HPDE6-E6E7 (cell line): Measurements from ENCODE around the gene DENND1A.

Experiments
- DNase-seq: peaks from one replicate; pipeline ENCODE4 v3.0.0; 2011; ENCODE audit warnings: missing footprints; ENCODE audit errors: extremely low spot score

DENND1A gene

DNA sequence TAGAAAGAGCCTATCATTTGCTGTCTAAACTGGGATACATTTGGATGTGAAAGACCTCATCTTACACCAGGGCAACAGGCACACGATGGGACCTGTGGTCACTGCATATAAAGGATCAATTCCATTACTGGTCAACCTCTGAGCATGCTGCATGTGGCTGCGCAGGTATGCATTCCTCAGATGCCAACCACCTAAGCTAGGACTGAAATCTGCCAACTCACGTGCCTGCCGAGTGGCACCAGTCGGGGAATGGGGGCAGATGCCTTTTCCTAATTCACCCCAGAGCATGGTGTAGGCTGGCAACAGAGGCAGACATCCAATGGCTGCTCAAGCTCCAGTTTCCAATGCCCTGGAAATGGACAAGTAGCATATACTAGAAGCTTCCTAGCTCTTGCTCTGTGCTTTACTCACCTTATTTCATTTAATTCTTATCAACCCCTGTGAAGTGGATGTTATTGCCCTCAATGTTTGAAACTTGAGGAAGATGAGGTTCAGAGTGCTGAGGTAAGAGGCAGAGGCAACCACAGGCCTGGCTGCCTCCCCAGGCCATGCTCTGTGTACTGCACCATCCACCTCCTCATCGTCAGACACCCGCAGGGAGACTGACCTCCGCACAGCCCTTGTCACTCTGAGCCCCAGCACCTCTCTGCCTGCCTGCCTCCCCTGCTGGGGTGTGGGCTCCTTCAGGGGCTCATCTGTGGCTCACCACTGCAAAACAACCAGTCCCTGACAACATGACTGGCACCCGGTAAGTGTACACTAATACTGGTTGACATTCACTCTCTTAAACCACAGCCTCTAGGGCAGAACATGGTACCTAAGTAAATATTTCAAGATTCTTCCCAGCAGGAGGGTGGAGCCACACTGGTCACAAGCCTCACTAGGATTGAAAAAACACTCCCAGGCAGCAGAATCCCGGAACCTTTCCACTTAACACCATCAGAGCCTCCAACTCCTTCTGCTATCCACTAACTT is 345.4 kb downstream of the DENND1A start:
- no peak for DNase-seq

DNA sequence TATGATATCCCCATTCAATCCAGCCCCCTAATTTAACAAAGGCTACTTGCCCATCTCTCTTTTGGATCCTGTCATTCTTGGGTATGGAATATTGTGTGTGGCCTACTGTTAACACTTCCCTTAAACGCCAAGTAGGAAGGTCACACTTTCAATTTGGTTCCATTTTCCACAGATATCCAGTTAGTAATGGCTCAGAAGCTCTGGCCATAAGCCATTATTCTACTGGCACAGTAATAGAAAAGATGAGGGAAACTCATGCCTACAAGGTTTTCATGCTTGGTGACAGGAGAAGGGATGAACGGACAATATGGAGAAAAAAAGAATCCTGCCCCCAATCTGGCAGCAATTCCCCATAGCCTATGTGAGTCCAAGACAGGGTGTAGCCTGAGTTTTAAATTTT is 346.3 kb downstream of the DENND1A start:
- no peak for DNase-seq

DNA sequence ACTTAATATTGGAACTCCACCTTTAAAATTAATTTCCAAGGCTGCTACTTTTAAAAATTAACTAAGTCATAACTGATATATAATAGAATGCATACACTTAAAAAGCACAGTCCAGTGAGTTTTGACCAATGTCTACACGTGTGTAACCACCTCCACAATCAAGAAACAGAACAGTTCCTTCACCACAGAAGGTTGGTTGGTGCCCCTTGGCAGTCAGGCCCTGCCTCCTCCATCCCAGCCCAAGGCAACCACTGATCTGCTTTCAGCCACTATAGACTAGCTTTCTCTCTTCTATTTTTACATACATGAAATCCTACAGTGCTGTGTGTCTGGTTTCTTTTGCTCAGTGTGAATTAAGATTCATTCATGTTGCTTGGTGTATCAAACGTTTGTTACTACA is 358.7 kb downstream of the DENND1A start:
- DNase-seq = no peak

DNA sequence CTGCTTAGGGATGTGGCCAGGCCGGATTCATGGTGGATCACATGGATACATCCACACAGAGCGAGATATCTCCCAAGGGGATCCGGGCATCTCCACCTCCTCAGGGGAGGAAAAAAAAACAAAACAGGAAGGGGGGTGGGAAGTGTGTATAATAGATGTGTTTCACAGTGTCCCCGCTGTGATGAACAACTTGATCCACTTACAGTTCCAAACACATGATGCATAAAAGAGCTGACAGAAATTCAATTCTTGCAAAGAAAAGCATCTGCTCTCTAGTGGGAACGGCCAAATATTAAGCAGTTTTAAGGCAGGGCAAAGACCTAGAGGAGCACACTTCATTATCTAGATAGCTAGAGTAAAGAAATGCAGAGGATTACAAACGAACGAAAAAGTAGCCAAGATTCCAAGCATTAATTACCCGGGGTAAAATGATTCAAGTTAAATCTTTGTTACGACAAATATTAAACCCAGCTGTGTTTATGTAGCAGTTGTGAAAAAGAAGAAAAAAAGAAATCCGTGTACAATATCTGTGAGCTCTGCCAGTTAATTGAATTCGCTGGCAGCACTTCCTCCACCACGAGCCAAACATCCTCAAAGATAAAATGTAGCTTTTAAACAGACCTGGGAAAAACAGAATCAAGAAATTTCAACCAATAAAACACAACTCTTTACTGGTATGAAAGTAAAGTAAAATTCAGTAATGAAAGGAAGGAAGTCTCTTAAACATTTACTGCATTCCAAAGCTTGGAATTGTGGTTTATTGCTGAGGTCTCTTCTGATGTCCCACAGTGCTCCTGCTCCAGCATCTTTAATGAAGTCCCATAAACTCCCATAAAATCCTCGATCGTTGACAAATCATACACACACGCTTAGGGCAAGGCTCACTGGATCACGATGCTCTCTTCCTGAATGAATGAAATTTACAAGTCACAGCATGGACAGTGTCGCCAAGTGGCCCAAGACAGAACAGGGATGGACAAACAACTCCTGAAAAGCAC is 360.9 kb downstream of the DENND1A start:
- DNase-seq = no peak

DNA sequence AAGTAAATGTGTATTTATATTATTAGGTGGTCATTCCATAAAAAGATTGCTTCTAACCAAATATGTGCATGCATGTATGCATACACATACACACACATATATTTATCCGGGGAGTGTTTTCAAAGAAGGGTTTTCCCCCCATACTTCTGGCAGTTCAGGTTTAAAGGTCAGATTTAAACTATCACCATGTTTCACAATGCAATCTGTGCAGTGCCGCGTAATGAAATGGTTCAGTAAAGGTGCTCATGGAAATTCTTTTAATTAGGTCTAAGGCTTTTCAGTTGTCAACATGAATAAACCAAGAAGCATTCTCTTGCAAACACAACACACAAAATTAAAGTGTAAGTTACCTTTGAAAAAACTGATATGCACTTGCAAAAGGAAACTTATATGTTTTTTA is 362.9 kb downstream of the DENND1A start:
- no peak for DNase-seq

DNA sequence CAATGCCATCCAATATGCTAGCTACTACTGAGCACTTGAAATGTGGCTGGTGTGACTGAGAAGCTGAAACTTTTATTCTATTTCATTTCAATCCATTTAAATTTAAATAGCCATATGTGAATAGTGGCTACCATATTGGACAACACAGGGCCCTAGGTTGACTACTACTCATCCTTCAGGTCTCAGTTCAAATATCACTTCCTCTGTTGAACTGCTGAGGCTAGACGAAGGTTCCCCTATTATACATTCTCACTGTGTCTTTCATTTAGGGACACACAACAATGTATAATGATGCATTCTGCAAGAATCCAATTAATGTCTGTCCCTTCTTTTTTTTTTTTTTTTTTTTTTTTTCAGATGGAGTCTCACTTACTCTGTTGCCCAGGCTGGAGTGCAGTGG is 365.3 kb downstream of the DENND1A start:
- no peak for DNase-seq

DNA sequence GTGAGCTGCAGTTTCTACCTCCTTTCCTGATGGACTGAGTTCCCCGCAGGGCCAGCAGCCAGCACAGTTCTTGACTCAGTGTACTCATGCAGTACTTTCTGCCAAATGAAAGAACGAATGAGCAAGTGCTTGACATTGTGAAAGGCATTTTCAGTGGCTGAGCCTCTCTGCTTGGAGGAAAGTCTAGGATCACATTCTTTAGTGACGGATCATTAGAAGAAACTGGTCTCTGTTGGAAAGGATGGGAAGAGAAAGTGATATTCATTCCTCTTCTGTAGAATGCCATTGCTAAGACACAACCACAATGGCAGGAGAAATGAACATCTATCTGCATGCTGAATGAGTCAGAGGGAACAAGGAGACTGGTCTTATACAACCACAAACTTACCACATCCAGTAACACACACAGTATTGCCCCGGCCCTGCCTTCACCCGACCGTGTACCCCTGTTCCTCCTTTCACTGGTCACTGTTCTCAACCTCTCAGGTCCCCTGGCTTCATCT is 367.0 kb downstream of the DENND1A start:
- DNase-seq = no peak

DNA sequence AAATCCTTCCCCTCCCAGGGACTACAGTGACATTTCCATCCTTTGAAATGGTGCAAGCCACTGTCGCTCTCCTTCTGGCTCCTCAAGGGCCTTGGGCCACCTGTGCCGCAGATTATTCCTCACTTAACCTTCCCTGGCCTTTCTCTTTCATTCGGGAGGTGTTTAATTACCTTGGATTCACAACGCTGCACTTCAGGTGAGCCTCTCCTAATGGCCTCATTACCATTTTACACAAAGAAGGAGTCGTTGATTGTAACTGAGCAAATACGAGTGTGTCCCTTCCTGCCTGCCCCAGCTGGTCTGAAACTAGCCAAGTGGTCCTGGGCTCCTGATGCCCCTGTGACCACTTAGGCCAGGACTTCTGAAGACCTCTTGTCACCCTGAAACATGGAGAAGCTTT is 368.9 kb downstream of the DENND1A start:
- DNase-seq = no peak

DNA sequence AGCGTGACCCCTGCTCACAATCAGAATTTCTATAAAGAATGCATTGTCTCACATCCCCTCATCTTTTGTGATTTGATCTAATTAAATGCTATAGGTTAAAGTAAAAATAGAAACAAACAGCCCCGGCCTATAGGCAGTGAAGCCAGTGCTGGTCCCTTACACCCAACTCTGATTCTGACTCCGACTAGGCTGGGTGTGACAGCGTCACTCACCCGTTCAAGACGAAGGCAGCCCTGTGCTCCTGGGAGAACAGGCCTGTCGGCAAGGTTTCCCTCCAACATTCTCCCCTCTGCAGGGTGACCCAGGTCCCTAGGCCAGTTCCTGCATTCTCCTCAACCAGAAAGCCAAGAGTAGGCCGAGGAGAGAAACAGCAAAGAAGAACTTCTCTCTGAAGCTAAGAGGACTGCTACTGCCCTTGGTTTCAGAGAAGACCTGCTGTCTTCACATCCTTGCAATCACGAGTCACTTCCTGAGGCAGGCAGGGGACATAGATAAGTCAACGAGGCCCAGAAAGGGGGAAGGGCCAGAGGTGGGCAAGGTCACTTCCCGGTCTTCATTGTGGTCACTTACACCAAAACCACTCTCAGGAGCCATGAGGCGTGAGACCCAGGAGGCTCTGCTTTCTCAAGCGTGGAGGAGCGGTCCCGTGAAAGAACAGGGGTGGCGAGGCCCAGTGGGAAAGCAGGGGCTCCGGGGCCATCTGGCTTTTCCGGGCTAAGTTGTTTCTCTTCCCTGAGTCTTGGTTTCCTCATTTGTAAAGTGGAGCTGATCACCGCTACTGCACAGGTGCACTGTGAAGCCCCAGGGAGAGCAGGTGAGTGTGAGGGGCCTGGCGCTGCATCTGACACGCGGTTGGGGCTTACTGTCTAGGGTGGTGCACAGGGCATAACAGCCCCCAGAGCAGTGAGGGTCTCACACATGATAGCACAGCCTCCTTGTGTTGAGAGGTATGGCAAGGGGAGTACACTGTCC is 373.2 kb downstream of the DENND1A start:
- no peak for DNase-seq

DNA sequence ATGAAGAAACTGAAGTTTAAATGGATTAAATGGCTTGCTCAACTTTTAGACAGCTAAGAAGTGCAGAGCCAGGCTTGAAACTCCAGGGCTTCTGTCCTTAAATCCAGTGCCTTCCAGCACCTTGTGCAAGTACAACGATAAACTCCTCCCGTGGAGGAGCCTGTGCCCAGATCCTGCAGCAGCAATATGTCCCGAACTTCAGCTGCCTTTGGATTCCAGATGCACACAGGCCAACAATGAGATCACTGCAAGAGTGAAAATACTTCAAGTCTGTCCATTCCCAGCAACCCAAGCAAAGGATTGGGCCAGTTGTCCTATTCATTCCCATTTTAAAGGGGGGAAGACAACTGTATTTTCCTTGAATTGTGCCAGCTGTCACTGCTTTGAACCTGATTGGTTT is 374.3 kb downstream of the DENND1A start:
- no peak for DNase-seq

DNA sequence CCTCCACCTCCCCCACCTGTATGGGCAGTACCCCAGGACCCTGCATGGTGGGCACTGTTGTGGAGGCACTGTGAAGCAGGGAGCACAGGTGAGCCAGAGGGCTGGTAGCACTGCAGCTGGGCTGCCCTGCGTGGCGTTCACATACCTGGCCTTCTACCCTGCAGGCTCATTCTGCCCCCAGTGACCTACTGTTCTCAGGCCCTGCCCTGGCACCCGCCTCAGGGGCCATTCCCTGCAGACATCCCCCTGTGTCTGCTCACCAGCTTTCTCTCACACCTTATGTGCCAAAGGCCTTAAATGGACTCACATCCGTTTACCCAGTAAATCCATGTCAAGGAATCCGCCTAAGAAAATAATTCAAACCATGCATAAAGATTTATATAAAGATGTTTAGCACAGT is 377.4 kb downstream of the DENND1A start:
- DNase-seq = no peak

DNA sequence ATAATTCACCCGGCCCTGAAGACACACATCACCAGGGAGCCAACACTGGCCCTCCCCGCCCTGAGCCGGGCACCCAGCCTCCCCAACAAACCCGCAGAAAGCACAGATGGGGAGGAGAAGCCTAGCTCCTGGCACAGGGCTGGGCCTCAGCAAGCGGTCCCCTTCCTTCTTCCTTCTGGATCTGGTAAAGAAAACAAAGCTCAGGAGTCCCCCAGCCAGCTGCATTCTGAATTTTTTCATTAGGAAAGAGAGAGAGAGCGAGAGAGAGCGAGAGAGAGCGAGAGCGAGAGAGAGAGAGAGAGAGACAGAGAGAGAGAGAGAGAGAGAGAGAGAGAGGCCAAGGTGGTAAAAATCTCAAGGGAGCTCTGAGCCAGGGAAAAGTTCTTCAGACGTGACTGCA is 378.2 kb downstream of the DENND1A start:
- no peak for DNase-seq

DNA sequence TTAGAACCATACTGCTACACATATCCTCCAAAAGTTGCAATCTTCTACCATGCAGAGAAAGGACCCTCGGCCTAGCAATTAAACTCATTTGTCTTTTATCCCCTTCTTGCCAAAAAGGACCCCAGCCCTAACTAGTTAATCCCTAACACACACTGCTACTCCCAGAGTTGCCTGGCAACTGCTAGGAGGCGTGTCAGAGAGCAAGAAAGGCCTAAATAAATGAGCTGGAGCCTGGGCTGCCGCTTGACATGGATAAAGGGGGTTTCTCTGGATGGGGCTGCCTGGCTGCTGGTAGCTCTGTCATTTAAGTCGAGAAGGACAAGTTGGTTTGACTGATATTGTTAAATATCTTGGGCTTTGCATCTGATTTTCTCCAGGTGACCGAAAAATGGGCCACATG is 379.1 kb downstream of the DENND1A start:
- DNase-seq = no peak

DNA sequence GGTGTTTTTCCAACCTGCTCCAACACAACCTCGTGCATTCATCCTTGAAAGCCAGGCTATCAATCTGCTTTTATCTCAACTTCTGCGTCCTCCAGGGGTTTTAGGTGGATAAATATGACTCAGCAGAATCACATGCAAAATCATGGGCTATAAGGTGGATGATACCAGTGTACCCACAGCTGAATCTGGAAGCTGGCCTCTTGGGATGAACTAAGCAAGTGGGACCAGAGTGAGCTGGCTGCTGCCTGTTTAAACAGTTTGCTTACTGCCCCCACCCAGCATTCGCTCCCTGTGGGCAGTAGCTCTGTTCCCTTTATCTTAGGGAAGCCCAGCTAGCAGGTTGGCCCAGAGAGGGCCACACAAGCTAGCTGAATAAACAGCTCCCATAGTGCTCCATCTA is 379.9 kb downstream of the DENND1A start:
- DNase-seq = no peak

DNA sequence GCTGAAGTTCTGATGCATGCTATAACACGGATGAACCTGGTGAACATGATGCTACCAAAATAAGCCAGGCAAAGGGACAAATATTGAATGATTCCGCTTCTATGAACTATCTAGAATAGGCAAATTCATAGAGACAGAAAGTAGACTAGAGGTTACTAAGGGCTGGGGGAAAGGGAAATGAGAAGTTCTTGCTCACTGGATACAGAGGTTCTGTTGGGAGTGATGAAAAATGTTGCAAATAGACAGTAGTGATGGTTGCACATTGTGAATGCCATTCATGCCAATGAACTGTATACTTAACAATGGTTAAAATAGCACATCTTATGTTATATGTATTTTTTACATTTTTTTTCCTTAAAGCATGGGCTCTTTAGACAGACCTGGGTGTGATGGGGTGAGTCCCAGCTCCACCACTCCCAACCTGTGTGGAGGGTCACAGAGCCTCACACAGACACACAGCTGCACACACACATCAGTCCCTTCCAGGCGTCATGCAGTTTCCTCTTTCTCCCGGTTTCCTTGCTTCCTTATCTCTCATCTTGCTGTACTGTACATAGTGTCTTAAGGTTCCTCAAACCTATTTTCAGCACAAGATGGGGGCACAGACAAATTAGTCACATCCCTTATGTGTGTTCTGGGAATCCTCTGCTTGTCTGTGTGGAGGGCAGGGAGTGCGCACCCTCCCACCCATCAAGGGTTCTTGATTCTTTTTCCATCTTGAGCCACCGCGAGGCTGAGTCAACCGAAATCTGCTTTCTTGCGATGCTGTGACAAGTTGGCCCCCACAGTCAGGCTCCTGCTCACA is 381.0 kb downstream of the DENND1A start:
- no peak for DNase-seq

DNA sequence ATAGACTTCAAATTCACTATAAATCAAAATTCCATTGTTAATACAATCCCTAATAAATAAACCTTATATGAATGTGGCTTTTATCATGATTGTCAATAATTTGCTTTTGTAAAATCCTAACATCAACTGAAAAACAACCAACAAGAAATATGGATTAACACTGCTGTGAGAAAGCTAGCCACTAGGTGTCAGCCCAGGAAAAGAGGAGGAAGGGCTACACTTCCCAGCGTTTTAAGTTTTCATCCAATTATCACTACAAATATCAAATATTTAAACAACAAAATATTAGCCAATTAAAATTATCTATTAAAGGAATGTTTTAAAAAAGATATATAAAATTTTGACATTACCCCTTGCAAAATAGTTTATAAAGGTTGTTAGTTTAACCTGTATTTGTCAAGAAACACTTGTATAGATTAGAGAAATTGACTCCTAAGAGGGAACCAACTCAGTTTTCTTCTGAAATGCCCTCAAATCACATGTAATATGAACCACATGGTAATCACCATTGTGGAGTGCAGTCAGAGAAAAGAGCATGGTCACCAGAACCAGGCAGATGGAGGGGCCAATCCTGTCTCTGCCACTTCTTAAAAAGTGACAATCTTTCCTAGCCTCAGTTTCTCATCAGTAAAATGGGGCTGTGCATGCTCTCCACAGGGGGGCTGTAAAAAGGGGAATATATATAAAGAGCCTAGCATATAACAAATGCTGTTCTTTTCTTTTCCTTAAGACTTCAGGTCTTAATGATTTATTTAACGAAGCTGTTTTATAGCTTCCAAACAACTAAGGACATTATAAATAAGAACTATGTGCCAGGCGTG is 385.7 kb downstream of the DENND1A start:
- DNase-seq = peak; percentile 20

DNA sequence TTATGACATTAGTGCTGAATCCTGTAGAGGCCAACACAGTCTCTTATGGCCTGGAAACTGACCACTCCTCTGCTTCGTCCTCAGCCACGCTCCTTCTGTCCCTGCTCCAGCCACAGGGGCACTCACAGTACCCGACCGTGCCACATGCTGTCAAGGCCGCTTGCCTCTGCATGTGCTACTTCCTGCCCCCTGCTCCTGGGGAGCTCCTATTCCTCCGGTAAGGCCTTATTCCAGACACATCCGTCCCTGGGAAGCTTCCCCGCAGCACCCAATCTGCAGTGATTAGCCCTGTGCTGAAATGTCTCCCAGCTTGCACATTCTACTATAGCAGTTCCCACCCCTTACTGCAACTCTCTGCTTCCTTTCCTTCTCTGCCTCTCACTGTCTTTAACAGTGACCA is 386.4 kb downstream of the DENND1A start:
- no peak for DNase-seq

DNA sequence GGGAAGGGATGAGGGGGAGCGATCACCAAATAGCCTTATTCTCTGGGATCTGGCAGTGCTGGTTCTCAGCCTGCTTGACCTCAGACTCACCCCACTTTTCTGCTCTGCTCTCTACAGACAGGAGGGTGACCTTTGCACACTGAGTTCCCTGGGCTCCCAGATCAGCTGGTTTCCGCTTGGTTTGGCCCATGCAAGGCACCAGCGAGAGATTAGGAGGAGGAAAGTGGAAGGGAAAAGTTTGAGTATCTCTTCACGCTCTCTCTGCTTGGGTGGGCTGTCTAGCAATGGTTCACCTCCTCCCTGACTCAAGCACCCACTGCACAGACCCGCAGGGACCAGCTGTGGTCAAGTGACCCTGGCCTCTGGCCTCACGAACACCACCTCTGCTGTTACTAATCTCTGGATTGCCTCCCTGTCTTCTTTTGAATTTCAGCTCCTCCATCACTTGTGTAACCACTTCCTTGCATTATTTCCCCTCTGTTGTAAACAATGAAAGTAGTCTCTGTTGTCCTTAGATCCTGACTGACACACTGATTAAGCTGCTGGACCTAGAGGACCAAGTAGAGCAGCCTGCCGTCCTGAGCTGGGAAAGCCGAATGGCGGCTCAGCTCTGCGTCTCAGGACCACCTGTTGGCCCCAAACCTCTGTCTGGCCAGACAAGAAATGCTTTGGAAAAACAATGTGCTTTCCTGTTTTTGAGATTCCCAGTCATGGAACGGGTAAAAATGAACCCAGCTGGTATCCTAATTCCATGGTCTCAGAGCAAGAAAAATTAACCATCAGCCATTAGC is 387.3 kb downstream of the DENND1A start:
- no peak for DNase-seq

DNA sequence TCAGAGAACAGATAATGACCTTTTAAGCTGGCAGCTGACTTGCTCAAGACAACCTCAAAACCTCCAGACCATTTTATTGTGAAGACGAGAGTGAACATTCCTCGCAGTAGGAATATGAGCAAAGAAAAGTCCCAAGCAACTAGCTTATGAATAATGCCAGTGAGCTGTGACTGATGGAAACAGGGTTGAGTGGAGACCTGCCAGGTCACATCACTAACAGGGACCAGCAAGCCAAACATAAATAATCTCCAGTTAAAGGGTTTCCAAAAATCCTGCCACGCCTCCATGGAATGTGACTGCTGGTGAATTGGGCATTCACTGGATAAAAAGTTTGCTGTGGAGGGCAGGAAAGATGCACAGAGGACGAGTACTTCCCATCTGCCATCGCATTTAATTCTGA is 388.5 kb downstream of the DENND1A start:
- DNase-seq = no peak
